GM19455 (cell line): ENCODE data around the gene SLC2A6.
A peak's percentile ranks its signal among the peaks of the same experiment; 100 is the strongest.
"Not testable (repeated sequence)": the region's sequence is repeated elsewhere in the genome, so short reads cannot be mapped to it uniquely, and the experiment has no call there.

Source experiments
- ATAC-seq: cut with Tn5 transposase; IDR thresholded peaks from one replicate; pipeline ENCODE4 v1.9.1; 2021; ENCODE audit not compliant: unreplicated experiment

The SLC2A6 gene

DNA sequence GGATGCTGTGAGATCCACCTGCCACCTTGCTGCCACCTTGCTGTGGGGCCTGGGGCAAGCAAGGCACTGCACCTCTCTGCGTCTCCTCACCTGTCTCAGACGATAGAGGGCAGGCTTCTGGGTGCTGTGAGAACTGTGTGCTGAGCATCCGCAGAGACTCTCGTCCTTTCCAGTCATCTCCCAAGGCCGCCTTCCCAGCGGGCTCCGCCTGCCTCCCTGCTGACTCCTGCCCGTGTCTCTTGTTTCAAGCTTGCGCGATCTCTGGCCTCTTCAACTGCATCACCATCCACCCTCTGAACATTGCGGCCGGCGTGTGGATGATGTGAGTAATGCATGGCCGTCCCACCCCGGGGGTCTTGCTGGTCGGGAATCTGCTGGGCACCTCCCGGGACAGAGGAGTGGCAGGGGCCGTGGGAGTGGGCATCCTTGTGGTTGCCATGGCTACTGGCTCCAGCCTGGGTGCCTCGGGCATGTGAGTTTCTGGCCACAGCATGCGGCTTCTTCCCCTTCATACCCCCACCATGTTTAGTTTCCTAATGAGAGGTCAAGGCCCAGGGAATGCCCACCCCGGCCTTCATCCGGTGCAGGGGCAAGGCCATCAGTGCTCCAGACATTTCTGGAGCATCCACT, 15.6 kb downstream of the SLC2A6 start:
- ATAC-seq = no peak

DNA sequence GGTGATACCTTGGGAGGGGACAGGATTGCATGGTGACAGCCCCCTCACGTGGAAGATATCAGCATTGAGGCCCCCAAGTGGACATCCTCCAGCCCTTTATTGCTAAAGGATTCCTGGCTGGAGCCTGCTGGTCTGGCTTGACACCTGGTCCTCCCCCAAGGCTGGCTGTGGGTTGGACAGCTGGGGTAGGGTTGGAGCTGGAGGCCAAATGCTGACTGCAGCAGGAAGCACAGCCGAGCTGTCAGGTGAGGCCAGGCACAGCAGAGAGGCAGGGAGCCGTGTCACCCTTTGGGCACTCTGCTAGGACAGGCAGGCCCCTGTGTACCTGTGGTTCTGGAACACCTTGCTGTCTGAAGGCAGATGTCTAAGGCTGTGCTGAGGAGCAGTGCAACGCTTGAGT, 16.9 kb downstream of the SLC2A6 start:
- no peak for ATAC-seq

DNA sequence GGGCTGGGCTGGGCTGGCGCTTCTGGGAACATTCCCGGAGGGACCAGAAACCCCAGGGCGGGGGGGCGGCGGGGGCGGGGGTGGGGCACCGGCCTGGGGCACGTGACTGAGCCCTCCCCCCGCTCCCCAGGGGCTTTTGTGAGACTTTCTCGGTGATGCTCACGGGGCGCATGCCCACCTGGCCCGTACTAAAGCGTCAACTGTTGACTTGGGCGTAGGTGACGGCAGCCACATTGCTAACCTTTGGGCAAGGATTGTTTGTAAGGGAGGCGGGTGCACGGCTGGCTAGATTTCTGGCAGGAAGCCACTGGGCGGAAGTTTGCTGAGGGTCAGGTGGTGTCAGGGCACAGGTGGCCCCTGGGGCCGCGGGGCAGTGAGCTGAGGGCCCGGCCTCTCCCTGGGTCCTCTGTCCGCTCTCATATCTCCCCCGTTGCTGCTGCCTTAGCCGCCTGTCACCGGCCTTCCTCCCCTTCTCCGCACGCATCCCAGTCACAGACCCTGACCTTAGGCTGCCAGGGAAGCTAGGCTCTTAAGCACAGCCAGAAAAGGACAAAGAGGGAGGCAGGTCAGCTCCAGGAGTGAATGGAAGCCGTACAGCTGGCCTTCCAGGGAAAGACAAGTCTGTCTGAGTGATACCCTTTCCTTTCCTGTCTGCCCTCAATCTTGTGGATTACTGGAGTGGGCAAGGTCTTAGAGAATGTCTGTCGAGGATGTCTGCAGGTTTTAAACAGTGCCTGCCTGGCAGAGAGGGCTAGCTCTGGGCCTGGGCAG, 18.3 kb downstream of the SLC2A6 start:
- peak; percentile 10 for ATAC-seq

DNA sequence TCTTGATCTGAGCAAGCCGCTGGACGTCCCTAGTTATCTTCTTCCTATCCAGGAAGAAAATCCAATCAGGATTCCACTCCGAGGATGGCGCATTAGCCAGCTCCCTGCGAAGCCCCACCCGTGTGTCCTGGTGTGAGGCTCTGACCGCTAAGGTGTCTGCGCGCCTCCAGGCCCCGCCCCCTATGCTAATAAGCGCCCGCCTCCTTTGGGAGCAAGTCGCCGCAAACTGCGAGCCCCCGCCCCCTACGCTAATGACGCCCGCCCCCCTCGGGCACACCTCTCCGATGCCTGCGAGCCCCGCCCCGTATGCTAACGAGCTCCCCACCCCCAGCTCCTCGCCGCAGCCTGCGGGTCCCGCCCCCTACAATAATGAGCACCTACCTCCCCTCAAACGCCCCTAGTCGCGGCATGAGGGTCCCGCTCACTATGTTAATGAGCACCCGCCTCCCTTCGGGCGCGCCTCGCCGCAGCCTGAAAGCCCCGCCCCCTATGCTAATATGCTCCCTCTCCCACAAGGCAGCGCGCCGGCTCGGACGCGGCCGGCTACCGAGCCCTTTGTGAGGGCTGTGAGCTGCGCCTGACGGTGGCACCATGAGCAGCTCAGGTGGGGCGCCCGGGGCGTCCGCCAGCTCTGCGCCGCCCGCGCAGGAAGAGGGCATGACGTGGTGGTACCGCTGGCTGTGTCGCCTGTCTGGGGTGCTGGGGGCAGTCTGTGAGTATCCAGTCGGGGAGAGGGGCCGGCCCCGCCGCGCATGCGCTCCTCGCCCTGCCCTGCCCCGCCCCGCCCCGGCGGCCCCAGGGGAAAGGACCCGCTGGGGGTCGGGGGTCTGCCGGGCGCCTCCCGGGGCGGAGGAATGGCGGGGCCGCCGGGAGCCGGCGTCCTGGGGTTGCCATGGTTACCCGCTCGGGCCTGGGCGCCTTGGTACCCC, 19.2 kb downstream of the SLC2A6 start, which contains the start of gene CACFD1:
CACFD1 (plus strand) TSS at position 503 of the 929 bp plus-strand sequence; CDS start at position 592, 89 bp downstream.
- peak; percentile 71 for ATAC-seq

DNA sequence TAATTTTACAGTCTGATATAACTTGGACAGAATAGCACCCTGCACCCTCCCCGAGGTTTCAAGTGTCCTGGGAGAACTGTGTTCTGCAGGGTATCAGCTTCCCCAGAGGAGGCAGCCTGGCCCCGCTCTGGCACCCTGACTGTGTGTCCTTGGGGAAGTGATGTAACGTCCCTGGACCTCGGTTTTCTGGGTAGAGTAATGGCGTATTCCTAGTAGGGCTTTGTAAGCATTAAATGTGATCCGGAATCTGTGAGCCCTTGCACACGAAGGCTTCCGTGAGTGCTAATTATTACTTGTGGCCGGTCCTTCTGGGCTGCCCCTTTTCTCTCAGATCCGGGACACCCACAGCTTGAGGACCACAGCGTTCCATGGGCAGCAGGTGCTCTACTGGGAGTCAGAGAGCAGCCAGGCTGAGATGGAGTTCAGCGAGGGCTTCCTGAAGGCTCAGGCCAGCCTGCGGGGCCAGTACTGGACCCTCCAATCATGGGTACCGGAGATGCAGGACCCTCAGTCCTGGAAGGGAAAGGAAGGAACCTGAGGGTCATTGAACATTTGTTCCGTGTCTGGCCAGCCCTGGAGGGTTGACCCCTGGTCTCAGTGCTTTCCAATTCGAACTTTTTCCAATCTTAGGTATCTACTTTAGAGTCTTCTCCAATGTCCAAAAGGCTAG, 20.1 kb downstream of the SLC2A6 start:
- ATAC-seq = no peak

- ATAC-seq = no peak
Measured at GRCh38 chr9:133457748-133458147, 21.2 kb downstream of the SLC2A6 start.

DNA sequence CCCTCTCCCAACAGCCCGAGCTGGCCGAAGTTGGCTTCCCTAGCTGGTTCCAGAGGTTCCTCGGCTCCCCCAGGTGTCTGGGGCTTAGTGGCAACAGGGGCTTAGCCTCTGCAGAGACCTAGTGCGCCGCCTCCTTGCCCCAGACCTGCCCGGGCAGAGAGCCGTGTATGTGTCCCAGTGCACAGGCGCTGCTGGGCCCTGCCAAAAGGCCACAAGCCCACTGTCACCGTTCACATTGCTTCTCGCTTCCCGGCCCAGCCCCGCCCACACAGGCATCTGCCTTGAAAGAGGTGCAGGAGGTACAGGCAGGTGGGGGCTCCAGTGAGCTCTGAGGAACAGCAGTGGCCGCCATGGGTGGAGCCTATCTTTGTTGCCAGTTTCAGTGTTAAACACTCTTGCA, 21.7 kb downstream of the SLC2A6 start:
- no peak for ATAC-seq

GRCh38 chr9:133456409-133456808, 22.5 kb downstream of the SLC2A6 start:
- no peak for ATAC-seq

DNA sequence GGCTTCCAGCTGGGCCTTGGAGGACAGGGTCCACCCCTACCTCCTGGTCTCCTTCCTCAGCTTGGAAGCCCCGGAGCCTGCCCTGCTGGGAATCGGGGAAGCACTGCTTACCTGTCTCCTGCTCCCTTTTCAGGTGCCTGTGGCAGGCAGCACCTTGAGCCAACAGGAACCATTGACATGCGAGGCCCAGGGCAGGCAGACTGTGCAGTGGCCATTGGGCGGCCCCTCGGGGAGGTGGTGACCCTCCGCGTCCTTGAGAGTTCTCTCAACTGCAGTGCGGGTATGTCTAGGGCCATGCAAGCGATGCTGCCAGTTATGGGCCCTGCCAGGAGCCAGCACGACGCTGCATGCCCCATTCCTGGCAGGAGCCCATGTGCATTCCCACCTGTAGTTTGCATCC, 23.0 kb downstream of the SLC2A6 start:
- ATAC-seq = no peak

DNA sequence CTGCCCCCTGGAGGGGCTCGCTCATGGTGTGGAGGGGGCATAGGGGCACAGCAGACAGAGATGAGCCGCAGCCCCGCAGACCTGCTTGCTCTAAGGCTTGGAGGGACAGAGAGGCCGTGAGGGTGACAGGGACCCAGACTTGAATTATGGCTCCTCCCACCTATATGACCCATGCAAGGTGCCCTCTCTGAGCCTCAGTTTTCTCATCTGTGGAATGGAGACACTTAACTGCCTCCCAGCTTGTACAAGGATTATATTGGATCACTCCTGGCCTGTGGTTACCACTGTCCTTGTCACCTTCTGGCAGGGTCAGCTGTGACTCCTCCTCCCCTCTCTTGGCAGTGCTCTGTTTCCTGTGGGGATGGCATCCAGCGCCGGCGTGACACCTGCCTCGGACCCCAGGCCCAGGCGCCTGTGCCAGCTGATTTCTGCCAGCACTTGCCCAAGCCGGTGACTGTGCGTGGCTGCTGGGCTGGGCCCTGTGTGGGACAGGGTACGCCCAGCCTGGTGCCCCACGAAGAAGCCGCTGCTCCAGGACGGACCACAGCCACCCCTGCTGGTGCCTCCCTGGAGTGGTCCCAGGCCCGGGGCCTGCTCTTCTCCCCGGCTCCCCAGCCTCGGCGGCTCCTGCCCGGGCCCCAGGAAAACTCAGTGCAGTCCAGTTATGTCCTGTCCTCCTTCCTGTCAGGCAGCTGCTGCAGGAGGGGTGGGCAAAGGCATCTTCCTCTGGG, 23.8 kb downstream of the SLC2A6 start:
- no peak for ATAC-seq

- no peak for ATAC-seq
Measured at GRCh38 chr9:133454325-133454724, 24.6 kb downstream of the SLC2A6 start.

DNA sequence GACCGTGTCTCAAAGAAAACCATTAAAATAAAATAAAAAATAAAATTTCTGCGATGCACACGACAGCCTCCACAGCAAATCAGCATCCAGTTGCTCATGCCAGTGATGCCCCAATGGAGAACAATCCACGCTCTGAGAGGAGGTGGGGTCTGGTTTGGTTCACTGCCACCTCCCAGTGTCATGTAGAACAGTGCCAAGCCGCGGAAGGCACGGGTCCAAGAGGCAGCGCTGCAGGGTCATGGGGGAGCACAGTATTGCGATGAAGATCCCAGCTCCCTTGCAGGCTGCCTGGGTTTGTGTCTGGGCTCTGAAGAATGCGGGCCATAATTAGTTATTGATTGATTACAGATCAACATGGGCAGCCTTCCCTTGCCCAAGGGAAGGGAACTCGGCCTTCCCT, 25.2 kb downstream of the SLC2A6 start:
- ATAC-seq = no peak

GRCh38 chr9:133452562-133452961, 26.3 kb downstream of the SLC2A6 start:
- no peak for ATAC-seq

DNA sequence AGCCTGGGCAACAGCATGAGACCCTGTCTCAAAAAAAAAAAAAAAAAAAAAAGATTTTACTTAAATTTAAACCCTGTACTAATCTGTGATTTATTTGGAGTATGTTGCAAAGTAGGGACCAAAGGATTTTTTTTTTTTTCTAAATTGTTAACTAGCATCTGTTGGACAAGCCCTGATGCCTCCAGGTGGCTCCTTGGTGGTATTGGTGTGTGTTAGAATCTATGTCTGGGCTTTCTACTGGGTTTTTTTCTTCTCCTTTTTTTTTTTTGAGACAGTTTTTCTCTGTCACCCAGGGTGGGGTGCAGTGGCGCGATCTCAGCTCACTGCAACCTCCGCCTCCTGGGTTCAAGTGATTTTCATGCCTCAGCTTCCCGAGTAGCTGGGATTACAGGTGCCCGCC, 27.0 kb downstream of the SLC2A6 start:
- not testable (repeated sequence) for ATAC-seq

DNA sequence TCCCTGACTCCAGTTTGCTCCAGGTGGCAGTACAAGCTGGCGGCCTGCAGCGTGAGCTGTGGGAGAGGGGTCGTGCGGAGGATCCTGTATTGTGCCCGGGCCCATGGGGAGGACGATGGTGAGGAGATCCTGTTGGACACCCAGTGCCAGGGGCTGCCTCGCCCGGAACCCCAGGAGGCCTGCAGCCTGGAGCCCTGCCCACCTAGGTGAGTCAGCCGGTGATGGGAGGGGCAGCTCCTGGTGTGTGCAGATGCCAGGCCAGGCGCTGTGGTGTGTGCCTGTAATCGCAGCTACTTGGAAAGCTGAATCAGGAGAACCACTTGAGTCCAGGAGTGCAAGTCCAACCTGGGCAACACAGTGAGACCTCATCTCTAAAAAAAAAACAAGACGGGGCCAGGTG, 29.1 kb downstream of the SLC2A6 start:
- ATAC-seq = no peak

DNA sequence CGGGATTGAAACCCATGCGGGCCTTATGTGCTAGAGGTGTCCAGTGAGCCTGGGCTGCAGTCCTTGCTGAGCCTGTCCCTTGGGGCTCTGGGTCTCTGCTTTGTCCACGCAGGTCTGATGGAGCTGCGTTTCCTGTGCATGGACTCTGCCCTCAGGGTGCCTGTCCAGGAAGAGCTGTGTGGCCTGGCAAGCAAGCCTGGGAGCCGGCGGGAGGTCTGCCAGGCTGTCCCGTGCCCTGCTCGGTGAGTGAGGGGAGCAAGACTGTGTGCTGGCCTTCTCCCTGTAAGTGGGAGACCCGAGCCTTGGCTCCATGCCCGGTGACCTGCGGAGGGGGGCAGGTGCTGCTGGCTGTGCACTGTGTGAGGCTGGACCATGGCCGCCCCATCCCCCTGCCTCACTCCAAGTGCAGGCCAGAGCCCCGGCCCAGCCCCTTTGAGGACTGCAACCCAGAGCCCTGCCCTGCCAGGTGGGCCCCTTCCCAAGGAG, 30.4 kb downstream of the SLC2A6 start:
- no peak for ATAC-seq

DNA sequence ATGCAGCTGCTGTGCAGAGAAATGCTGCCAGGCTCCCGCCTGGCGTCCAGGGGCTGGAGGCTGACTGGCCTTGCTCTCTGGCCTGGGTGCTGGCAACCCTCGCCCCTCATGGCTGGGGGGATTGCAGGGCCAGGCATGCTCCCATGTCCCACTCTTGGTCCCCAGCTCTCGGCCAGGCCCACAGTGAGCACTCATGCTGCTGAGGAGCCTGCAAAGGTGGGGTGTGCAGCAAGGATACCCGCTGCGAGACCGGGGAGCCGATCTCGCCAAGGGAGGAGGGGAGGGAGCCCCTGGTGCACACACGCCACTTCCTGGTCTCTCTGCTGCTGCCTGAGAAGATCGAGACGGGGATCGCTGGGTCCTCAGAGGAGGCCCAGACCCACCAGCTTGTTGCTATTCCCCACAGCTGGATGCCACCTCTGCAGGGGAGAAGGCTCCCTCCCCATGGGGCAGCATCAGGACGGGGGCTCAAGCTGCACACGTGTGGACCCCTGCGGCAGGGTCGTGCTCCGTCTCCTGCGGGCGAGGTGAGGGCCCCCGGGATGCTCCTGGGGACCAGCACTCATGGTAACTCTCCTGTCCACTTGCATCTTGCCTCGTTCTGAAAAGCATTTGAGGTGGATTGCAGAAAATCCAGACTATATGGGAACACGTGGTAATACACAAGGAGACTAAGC, 33.5 kb downstream of the SLC2A6 start:
- ATAC-seq = no peak

DNA sequence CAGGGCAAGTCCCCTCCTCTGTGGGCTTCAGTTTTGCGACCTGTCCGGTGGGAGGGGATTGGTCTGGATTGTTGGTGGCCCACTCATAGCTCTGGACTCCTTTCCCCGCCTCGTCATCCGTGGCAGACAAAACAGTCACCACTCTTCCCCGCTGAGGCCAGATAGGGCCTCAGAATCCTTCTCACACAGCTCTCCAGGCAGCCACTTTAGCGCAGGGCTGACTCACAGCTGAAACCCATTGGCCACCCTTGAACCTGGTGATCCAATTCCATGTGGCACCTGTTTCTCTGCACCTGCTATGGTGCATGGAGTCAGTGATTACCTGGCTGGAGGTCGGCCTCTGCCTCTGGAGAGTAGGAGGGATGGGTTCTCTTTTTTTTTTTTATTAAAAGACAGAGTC, 34.9 kb downstream of the SLC2A6 start:
- no peak for ATAC-seq

- ATAC-seq = no peak
Measured at GRCh38 chr9:133443248-133443647, 35.7 kb downstream of the SLC2A6 start.

GRCh38 chr9:133441571-133441970, 37.3 kb downstream of the SLC2A6 start:
- no peak for ATAC-seq
